ENCODE measurements around the gene CEACAM7.

- TF ChIP-seq POLR2A (IDR thresholded peaks at IDR 0.05) (no peak), CTCF (IDR thresholded peaks at IDR 0.05) (no peak)
Measured at GRCh38 chr19:41699968-41700323, 11.9 kb upstream of the CEACAM7 start.
